NT2/D1 (cell line): ENCODE data around the gene SLC6A7.

ENCODE experiments used
- SUZ12 ChIP-seq: IDR thresholded peaks from 2 replicates; pipeline ENCODE4 v1.6.1; 2011; ENCODE audit not compliant: insufficient read length, insufficient read depth; ENCODE audit errors: extremely low read depth
- ZNF274 ChIP-seq: IDR thresholded peaks from 2 replicates; pipeline ENCODE4 v1.6.1; 2011; ENCODE audit warnings: mild to moderate bottlenecking, low read depth, low read length

- TF ChIP-seq SUZ12 (no peak), ZNF274 (no peak)
Observed at GRCh38 chr5:150167908-150168307, 22.0 kb upstream of the SLC6A7 start.
